HepG2 (cell line): Measurements from ENCODE around the gene PRMT2. TPM values are rescaled to one million over a fixed set of nuclear protein-coding genes. Genes with fewer than 3 reads are reported as not detected.

ENCODE experiments used
- MEIS2 ChIP-seq: sonication (generic); formaldehyde crosslinking; IDR thresholded peaks from 2 replicates; pipeline ENCODE4 v1.9.0; 2021; ENCODE audit warnings: mild to moderate bottlenecking, missing genetic modification reagents
- PHF5A ChIP-seq: IDR thresholded peaks from one replicate; pipeline ENCODE4 v1.6.1; 2018; ENCODE audit warnings: low read depth, missing genetic modification reagents; ENCODE audit not compliant: unreplicated experiment
- TAF1 ChIP-seq: sonication (generic); formaldehyde crosslinking; IDR thresholded peaks from 2 replicates; pipeline ENCODE4 v1.4.0; 2020; ENCODE audit warnings: missing genetic modification reagents
- ZFP1 ChIP-seq: IDR thresholded peaks from 2 replicates; pipeline ENCODE4 v1.6.1; 2016
- ZMYM3 ChIP-seq: sonication (generic); formaldehyde crosslinking; IDR thresholded peaks from 2 replicates; pipeline ENCODE4 v1.5.1; 2020; ENCODE audit warnings: mild to moderate bottlenecking, missing genetic modification reagents
- ZNF256 ChIP-seq: sonication (generic); formaldehyde crosslinking; conservative IDR thresholded peaks from 2 replicates; pipeline ENCODE4 v1.4.0; 2020; ENCODE audit warnings: missing genetic modification reagents
- ZNF713 ChIP-seq: sonication (generic); formaldehyde crosslinking; IDR thresholded peaks from 2 replicates; pipeline ENCODE4 v1.4.0; 2020; ENCODE audit warnings: mild to moderate bottlenecking, missing genetic modification reagents
- ZNF891 ChIP-seq: sonication (generic); formaldehyde crosslinking; IDR thresholded peaks from 2 replicates; pipeline ENCODE4 v1.5.0; 2020; ENCODE audit warnings: mild to moderate bottlenecking, missing genetic modification reagents
- polyA plus RNA-seq, 8 experiments: library from polyadenylated mRNA; depleted of rRNA in 3 of 8; stranded (reverse) in 7 of 8; unstranded in 1 of 8; fragments of >200 nt; fragmentation: Illumina TruSeq in 4 of 8; extraction: Trizol in 4 of 8; gene quantifications; 2 replicates each; pipeline versions ENCODE4 v1.2.1 to v1.2.3, GENCODE V29; 2011 to 2016; ENCODE audit warnings: low read depth in 4 of 8, missing spikeins in 1 of 8, mixed read lengths in 1 of 8; ENCODE audit not compliant: insufficient read depth in 1 of 8
- total RNA-seq, 5 experiments: library from RNA; depleted of rRNA; stranded (reverse); fragments of >200 nt; fragmentation: Illumina TruSeq; extraction: Trizol; gene quantifications; 2 replicates each; pipeline ENCODE4 v1.2.3, GENCODE V29; 2016; ENCODE audit warnings: low read depth in 1 of 5
- TF ChIP-seq, protein P1 (sequence below): sonication (generic); formaldehyde crosslinking; IDR thresholded peaks from 2 replicates; pipeline ENCODE4 v1.5.1; 2020; ENCODE audit warnings: missing genetic modification reagents, mild to moderate bottlenecking, borderline replicate concordance
- TF ChIP-seq, protein P2 (sequence below): sonication (generic); formaldehyde crosslinking; IDR thresholded peaks from 2 replicates; pipeline ENCODE4 v1.4.0; 2020; ENCODE audit warnings: missing genetic modification reagents, borderline replicate concordance
- TF ChIP-seq, protein P3 (sequence below): sonication (generic); formaldehyde crosslinking; IDR thresholded peaks from 2 replicates; pipeline ENCODE4 v1.4.0; 2020; ENCODE audit warnings: mild to moderate bottlenecking, missing genetic modification reagents
- TF ChIP-seq, protein P4 (sequence below): sonication (generic); formaldehyde crosslinking; conservative IDR thresholded peaks from 2 replicates; pipeline ENCODE4 v1.4.0; 2020; ENCODE audit warnings: mild to moderate bottlenecking, missing genetic modification reagents, moderate library complexity
- TF ChIP-seq, protein P5 (sequence below), 2 experiments: sonication (generic) in 1 of 2; formaldehyde crosslinking in 1 of 2; IDR thresholded peaks; 2 replicates each; pipeline versions ENCODE4 v1.6.1 to v1.9.0; 2014 to 2022; ENCODE audit warnings: antibody characterized with exemption in 1 of 2, borderline replicate concordance in 1 of 2, inconsistent platforms in 1 of 2, low read depth in 1 of 2, missing genetic modification reagents in 1 of 2

Gene PRMT2
- total and polyA plus RNA-seq, 2 of the 13 experiments (the other 11 are each of a cell fraction or from before 2014, with no cell fraction given): 54.4 to 78.8 TPM

DNA sequence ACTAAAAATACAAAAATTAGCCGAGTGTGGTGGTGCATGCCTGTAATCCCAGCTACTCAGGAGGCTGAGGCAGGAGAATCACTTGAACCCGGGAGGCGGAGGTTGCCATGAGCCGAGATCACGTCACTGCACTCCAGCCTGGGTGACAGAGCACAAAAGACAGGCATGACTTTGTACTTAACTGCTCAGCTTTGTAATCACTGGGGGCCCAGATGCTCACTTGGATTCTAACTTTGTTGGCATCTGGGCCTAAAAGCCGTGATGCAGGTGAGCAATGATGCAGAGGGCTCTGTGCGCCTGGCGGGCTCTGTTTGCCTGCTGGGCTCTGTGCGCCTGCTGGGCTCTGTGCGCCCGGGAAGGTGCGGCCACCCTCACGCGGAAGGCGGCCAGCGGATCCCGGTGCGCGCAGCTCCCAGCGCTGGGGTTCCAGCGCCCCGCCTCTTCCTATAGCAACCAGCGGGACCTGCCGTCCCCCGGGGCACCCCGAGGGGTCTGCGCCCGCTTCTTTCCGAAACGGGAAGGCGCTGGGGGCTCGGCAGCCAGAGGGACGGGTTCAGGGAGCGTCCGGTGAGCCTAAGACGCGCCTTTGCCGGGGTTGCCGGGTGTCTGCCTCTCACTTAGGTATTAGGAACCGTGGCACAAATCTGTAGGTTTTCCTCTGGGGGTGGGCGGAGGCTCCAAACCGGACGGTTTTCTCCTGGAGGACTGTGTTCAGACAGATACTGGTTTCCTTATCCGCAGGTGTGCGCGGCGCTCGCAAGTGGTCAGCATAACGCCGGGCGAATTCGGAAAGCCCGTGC lies 31.7 kb downstream of the PRMT2 start (continued):
- TF ChIP-seq TAF1 (CRISPR knock-in tag) (peak; percentile 31; the same call in 1 of the 2 replicates), ZNF256 (CRISPR knock-in tag) (no peak), ZNF891 (CRISPR knock-in tag) (no peak), ZFP1 (CRISPR knock-in tag) (no peak), PHF5A (CRISPR knock-in tag) (no peak), ZNF713 (CRISPR knock-in tag) (no peak), ZMYM3 (CRISPR knock-in tag) (no peak), MEIS2 (CRISPR knock-in tag) (no peak)
- TF ChIP-seq, protein P1, sequence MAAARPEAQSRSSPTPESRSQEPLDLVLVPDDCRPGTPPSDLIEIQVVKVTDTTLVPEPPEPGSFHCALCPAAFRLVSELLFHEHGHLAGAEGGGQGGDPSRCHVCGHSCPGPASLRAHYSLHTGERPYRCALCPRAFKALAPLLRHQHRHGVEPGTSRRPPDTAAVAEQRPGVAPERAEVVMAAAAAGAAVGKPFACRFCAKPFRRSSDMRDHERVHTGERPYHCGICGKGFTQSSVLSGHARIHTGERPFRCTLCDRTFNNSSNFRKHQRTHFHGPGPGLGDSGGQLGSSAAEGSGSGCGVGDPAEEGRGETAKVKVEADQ: no peak
- TF ChIP-seq, protein P2, sequence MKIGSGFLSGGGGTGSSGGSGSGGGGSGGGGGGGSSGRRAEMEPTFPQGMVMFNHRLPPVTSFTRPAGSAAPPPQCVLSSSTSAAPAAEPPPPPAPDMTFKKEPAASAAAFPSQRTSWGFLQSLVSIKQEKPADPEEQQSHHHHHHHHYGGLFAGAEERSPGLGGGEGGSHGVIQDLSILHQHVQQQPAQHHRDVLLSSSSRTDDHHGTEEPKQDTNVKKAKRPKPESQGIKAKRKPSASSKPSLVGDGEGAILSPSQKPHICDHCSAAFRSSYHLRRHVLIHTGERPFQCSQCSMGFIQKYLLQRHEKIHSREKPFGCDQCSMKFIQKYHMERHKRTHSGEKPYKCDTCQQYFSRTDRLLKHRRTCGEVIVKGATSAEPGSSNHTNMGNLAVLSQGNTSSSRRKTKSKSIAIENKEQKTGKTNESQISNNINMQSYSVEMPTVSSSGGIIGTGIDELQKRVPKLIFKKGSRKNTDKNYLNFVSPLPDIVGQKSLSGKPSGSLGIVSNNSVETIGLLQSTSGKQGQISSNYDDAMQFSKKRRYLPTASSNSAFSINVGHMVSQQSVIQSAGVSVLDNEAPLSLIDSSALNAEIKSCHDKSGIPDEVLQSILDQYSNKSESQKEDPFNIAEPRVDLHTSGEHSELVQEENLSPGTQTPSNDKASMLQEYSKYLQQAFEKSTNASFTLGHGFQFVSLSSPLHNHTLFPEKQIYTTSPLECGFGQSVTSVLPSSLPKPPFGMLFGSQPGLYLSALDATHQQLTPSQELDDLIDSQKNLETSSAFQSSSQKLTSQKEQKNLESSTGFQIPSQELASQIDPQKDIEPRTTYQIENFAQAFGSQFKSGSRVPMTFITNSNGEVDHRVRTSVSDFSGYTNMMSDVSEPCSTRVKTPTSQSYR (CRISPR knock-in tag): no peak
- TF ChIP-seq, protein P3, sequence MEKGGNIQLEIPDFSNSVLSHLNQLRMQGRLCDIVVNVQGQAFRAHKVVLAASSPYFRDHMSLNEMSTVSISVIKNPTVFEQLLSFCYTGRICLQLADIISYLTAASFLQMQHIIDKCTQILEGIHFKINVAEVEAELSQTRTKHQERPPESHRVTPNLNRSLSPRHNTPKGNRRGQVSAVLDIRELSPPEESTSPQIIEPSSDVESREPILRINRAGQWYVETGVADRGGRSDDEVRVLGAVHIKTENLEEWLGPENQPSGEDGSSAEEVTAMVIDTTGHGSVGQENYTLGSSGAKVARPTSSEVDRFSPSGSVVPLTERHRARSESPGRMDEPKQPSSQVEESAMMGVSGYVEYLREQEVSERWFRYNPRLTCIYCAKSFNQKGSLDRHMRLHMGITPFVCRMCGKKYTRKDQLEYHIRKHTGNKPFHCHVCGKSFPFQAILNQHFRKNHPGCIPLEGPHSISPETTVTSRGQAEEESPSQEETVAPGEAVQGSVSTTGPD (CRISPR knock-in tag): no peak
- TF ChIP-seq, protein P4, sequence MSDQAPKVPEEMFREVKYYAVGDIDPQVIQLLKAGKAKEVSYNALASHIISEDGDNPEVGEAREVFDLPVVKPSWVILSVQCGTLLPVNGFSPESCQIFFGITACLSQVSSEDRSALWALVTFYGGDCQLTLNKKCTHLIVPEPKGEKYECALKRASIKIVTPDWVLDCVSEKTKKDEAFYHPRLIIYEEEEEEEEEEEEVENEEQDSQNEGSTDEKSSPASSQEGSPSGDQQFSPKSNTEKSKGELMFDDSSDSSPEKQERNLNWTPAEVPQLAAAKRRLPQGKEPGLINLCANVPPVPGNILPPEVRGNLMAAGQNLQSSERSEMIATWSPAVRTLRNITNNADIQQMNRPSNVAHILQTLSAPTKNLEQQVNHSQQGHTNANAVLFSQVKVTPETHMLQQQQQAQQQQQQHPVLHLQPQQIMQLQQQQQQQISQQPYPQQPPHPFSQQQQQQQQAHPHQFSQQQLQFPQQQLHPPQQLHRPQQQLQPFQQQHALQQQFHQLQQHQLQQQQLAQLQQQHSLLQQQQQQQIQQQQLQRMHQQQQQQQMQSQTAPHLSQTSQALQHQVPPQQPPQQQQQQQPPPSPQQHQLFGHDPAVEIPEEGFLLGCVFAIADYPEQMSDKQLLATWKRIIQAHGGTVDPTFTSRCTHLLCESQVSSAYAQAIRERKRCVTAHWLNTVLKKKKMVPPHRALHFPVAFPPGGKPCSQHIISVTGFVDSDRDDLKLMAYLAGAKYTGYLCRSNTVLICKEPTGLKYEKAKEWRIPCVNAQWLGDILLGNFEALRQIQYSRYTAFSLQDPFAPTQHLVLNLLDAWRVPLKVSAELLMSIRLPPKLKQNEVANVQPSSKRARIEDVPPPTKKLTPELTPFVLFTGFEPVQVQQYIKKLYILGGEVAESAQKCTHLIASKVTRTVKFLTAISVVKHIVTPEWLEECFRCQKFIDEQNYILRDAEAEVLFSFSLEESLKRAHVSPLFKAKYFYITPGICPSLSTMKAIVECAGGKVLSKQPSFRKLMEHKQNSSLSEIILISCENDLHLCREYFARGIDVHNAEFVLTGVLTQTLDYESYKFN (CRISPR knock-in tag): no peak
- TF ChIP-seq, protein P5, sequence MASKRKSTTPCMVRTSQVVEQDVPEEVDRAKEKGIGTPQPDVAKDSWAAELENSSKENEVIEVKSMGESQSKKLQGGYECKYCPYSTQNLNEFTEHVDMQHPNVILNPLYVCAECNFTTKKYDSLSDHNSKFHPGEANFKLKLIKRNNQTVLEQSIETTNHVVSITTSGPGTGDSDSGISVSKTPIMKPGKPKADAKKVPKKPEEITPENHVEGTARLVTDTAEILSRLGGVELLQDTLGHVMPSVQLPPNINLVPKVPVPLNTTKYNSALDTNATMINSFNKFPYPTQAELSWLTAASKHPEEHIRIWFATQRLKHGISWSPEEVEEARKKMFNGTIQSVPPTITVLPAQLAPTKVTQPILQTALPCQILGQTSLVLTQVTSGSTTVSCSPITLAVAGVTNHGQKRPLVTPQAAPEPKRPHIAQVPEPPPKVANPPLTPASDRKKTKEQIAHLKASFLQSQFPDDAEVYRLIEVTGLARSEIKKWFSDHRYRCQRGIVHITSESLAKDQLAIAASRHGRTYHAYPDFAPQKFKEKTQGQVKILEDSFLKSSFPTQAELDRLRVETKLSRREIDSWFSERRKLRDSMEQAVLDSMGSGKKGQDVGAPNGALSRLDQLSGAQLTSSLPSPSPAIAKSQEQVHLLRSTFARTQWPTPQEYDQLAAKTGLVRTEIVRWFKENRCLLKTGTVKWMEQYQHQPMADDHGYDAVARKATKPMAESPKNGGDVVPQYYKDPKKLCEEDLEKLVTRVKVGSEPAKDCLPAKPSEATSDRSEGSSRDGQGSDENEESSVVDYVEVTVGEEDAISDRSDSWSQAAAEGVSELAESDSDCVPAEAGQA (IDR thresholded peaks at IDR 0.05; ENCODE audit: low read depth): no peak
- TF ChIP-seq, protein P5 (CRISPR knock-in tag; IDR thresholded peaks at IDR 0.05; ENCODE audit: borderline replicate concordance): no peak
